Measurements from ENCODE around the gene CNNM2.

The CNNM2 gene

DNA sequence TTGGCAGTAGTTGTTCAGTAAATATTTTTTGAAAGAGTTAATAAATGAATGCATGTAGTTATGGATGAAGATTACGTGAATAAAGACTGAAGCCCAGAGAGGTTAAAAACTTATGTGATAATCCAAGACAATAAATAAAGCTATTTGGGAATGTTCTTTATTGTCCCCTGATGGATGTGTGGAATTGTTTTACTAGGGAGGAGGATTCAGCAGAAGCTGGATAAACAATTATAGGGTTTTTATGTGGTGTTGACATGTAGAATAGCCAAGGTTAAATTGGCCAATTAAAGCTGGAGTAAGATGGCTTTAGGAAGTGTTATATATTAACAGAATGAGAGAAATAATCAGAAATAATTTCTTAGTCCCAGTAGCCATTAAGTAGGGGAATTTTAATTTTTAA, 66.0 kb downstream of the CNNM2 start:
- no peak overlapping the region for H3K4me3 ChIP-seq (ENCODE audit: low read length)
- TF ChIP-seq, protein P1, sequence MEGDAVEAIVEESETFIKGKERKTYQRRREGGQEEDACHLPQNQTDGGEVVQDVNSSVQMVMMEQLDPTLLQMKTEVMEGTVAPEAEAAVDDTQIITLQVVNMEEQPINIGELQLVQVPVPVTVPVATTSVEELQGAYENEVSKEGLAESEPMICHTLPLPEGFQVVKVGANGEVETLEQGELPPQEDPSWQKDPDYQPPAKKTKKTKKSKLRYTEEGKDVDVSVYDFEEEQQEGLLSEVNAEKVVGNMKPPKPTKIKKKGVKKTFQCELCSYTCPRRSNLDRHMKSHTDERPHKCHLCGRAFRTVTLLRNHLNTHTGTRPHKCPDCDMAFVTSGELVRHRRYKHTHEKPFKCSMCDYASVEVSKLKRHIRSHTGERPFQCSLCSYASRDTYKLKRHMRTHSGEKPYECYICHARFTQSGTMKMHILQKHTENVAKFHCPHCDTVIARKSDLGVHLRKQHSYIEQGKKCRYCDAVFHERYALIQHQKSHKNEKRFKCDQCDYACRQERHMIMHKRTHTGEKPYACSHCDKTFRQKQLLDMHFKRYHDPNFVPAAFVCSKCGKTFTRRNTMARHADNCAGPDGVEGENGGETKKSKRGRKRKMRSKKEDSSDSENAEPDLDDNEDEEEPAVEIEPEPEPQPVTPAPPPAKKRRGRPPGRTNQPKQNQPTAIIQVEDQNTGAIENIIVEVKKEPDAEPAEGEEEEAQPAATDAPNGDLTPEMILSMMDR (IDR thresholded peaks at IDR 0.05; ENCODE audit: insufficient read depth, low read depth, low read length, missing control alignments), result no peak
- DNase-seq (ENCODE audit: low read depth), result no peak

DNA sequence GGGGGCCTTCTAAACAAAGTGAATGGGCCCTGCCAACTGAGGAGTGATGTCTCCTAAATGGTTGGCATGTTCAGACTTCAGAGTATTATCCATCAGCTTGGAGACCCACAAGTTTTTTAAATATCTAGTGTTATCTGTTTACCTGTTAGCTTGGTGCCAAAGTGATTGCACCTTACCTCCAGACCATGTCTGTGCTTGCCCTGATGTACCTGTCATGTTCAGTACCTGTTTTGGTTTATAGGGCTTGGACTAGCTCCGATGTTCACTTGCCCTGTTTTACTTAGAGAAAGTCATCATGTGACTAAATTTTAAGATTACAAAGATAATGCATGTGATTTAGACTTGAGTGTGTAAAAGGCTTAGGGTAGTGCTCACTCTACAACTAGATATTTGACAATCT, 67.7 kb downstream of the CNNM2 start:
- H3K4me3 ChIP-seq (ENCODE audit: low read length), result no peak overlapping the region
- TF ChIP-seq, protein P1 (IDR thresholded peaks at IDR 0.05; ENCODE audit: insufficient read depth, low read depth, low read length, missing control alignments), result no peak
- DNase-seq (ENCODE audit: low read depth), result peak; percentile 54

DNA sequence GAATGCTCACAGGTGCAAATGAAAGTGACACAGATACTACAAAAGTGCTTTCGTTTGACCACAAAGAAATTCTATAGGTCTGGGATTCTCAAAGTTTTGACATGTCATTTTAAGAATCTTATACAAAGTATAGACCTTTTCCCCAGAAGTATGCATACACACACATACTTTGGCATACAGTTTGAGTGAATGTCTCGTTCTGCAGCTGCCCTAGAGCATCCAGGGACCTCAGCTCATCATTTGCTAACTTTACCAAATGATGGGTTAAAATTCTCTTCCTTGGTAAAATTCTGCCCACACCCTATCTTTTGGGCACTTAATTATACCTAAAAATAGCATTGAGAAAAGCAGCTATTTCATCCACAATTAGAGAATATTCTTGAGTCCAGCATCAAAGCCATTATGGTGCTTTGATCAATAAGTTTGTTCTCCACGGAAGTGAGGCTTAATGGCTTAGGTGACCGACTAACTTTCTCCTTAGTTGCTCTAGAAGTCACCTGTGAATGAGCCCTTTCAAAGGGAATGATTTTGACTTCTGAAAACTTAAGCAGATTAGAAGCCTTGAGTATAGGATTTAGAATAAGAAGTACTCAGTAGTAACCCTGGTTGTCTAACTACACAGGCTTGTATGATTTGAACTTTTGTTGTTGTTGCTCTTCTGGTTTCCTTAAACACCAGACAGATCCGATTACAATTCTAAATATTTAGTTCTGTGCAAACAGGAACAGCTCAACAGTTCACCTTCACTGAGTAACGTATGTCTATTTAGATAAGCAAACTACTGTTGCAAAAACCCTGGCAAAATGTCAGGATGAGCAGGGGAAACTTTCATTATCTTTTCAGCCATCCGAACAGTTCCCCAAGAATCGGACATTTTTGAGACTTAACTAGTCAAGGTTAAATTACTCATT, 70.6 kb downstream of the CNNM2 start:
- peak; percentile 45 for DNase-seq (ENCODE audit: low read depth)
- no peak overlapping the region for H3K4me3 ChIP-seq (ENCODE audit: low read length)
- TF ChIP-seq, protein P1 (IDR thresholded peaks at IDR 0.05; ENCODE audit: insufficient read depth, low read depth, low read length, missing control alignments), result no peak

DNA sequence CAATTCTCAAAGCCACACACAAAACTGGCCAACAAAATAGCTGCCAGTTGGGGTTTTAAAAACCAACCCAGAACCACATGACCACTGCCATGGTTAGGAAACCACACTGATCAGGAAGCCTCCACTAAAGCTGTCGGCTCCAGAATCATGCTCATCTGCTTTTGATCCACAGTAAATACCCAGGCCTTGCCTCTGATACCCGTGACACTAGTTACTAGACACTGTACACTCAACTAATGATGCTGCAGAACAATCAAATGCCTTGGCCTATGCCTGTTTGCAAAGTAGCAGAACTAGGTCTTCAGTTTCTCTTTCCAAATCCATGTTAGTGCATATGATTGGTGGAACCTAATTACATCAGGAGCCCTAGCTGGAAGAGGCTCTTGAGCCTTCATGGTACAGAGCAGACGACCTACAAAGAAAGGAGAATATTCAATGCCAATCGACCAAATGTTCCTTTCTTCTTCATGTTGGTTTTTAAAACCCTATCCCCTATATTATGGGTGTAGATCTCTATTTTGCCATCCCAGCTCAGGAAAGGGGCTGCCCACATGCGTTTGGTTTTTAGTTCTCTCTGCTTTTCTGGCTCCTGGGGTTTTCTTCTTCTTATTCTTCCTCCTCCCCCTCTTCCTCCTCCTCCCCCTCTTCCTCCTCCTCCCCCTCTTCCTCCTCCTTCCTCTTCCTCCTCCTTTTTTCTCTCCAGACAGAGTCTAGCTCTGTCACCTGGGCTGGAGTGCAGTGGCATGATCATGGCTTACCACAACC, 76.6 kb downstream of the CNNM2 start:
- DNase-seq (ENCODE audit: low read depth), result no peak
- no peak overlapping the region for H3K4me3 ChIP-seq (ENCODE audit: low read length)
- TF ChIP-seq, protein P1 (IDR thresholded peaks at IDR 0.05; ENCODE audit: insufficient read depth, low read depth, low read length, missing control alignments), result no peak

DNA sequence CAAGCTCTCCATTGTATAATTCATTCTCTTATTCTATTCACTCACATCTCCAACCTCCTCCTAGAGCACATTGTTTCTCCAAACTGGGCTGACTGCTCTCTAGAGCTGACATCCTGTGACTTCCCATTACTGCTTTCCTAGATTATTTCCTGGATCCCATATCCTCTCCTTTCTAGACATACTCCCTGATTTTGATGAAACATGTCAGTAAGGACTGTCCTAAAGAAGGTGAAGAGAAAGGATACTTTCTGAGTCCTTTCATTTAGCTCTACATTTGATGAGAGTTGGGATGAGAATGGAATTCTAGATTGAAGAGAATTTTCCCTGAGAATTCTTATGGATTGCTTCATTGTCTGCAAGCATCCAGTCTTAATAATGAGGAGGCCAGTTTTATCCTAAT, 78.8 kb downstream of the CNNM2 start:
- H3K4me3 ChIP-seq (ENCODE audit: low read length), result no peak overlapping the region
- DNase-seq (ENCODE audit: low read depth), result no peak
- TF ChIP-seq, protein P1 (IDR thresholded peaks at IDR 0.05; ENCODE audit: insufficient read depth, low read depth, low read length, missing control alignments), result no peak

DNA sequence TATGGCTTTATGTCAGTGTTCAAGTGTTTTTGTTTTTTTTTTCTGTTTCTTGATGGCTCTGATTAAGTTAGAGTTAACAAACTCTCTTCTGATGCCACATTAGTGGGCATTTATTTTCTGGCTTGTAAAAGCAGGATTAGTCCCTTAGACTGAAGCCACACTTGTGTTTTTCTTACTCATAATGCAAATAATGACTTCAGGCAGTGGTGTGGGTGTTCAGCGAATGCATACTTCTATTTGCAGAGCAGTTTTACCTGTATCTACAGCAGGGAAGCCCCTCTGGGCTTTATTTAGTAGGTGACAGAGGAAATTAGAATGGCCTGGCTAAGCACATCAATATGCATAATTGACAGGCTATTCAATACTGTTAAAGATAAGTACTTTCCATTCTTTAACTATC, 79.9 kb downstream of the CNNM2 start:
- no peak overlapping the region for H3K4me3 ChIP-seq (ENCODE audit: low read length)
- TF ChIP-seq, protein P1 (IDR thresholded peaks at IDR 0.05; ENCODE audit: insufficient read depth, low read depth, low read length, missing control alignments), result no peak
- DNase-seq (ENCODE audit: low read depth), result peak; percentile 29

All from epithelial cell of esophagus (primary cell).